GM18499 (cell line): Measurements from ENCODE around the gene CRYBB1.

Experiments used
- ATAC-seq: cut with Tn5 transposase; IDR thresholded peaks from one replicate; pipeline ENCODE4 v1.9.1; 2021; ENCODE audit warnings: moderate number of reproducible peaks; ENCODE audit not compliant: insufficient read depth, unreplicated experiment

The CRYBB1 gene

DNA sequence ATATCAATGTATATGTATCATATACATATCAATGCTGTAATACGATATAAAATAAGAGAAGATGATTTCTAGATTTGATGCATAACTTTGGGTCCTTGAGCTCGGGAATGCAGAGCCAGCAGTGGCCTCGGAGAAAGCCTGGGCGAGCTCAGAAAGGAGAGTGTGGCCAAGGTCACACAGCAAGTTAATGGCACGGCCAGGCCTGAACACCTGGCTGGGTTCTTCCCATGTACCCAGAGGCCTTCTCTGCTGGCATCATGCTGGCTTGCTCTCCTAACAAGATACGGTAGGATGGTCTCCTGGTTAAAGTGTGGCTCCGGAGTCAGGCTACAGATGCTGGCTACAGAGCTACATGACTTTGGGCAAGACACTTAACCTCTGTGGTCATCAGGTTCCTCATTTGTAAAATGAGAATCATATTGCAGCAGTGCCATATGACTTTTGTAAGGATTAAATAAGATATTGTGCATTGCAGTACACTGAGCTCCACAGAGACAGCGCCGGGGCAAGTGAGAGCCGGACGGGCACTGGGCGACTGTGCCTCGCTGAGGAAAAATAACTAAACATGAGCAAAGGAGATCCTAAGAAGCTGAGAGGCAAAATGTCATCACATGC, 57.8 kb downstream of the CRYBB1 start:
- no peak for ATAC-seq

DNA sequence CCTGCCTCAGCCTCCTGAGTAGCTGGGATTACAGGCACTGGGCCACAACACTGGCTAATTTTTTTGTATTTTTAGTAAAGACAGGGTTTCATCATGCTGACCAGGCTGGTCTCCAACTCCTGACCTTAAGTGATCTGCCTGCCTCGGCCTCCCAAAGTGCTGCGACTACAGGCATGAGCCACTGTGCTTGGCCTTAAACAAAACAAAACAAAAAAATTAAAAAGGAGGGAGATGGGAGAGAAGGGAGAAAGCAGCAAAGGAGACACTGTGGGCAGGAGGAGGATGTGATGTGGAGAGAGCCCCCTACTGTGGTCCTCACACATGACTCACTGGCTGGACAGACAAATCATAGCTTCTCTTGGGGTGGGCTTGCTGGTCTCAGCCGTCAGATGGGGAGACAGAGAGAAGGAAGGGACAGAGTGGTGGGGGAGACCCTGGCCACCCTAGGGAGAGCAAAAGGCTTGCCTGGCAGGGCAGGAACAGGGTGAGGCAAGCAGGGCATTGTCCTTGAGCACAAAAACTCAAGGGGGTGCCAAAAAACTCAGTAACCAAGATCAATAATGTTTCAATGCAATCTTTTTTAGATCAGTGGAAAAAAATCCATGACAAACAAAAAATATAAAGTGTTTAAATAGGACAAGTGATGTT, 59.5 kb downstream of the CRYBB1 start:
- ATAC-seq: no peak

DNA sequence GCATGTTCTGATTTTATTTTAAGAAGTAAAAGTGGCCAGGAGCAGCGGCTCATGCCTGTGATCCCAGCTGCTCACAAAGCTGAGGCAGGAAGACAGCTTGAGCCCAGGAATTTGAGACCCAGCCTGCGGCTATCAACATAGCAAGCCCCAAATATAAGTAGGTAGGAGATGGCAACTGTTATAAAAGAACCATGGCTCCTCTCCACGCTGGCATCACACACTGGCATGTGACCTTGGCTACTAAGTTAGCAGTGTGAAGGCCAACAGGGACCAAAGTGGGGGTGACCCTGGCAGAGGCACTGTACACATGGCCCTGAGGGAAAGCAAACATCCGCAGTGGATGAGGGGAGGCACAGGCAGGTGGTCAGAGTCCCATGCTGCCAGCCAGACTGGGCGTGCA, 60.9 kb downstream of the CRYBB1 start:
- no peak for ATAC-seq

GRCh38 chr22:26555478-26555877, 62.3 kb downstream of the CRYBB1 start:
- ATAC-seq: no peak

DNA sequence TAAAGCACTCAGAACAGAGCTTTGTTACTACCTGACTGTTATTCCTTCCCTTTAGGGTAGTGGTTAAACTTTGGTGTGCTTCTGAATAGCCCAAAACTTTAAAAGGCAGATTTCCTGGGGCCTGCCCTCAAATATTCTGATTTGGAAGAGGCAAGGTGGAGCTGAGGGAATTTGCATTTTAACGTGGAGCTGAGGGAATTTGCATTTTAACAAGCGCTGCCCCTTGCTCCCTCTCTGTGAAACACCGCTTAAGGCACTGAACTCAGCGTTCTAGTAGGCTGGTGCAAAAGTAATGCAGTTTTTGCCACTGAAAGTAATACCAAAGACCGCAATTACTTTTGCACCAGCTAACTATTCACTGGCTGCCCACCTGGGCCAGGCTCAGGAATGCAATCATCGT, 62.9 kb downstream of the CRYBB1 start:
- ATAC-seq: no peak

- no peak for ATAC-seq
Measured at GRCh38 chr22:26553056-26553752, 64.6 kb downstream of the CRYBB1 start.

- no peak for ATAC-seq
Measured at GRCh38 chr22:26552466-26552865, 65.4 kb downstream of the CRYBB1 start.

GRCh38 chr22:26551568-26551967, 66.3 kb downstream of the CRYBB1 start:
- no peak for ATAC-seq

DNA sequence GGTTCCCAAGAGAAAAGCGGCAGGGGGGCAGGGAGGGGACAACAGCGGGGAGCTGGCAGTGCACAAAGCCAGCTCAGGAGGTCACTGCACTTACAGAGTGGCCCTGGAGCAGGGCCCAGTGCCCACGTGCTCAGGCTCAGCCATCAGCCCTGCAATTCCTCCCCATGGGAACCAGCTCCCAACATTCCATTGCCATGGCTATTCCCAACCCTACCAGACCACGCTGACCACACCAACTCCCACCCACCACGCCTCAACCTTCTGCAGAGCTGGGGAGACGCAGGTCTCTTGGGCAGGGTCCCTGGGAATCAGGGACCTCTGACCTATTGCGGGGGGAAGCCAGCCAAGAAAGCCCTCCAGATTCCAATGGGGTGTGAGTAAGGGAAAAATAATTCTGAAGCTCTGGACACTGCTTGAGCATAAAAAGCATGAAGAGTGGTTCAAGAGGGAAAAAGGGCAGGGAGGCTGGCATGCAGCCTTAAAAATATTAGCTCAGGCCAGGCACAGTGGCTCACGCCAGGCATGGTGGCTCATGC, 67.3 kb downstream of the CRYBB1 start:
- ATAC-seq: no peak

DNA sequence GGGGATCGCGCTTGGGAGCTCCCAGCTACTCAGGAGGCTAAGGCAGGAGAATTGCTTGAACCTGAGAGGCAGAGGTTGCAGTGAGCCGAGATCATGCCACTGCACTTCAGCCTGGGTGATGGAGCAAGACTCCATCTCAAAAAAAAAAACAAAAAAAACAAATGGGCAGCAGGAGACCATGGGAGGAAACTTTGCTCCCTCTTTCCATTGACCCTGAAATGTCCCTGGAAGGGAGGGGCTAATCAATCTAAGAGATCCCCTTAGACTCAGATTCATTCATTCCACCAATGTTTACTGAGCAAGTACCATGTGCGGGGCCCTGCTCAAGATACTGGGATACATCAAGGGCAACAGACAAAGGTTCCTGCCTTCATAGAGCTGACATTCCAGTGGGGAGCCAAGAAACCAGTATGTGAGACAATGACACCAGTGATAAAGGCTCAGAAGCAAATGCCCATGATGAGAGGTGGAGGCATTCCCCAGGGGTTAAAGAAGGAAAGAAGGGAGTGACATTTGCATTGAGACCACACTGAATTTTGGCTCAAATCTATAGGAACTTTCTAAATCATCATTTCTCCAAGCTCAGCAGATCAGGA, 67.8 kb downstream of the CRYBB1 start:
- no peak for ATAC-seq
